Measurements from ENCODE around the gene EHD4.

- TF ChIP-seq CTCF (IDR thresholded peaks at IDR 0.05; ENCODE audit: low read length) (no peak), EZH2 (optimal IDR thresholded peaks at IDR 0.05; ENCODE audit: low read depth, low read length) (no peak)
Observed at GRCh38 chr15:41885321-41885720, 87.0 kb downstream of the EHD4 start.

Measured in MM.1S (cell line).